ENCODE results near the gene COP1.
"Not testable (repeated sequence)": the region's sequence is repeated elsewhere in the genome, so short reads cannot be mapped to it uniquely, and the experiment has no call there.

The COP1 gene

GRCh38 chr1:176119549-176119948, 87.5 kb downstream of the COP1 start:
- DNase-seq, result no peak

- DNase-seq, result no peak
Measured at GRCh38 chr1:176118985-176119384, 88.1 kb downstream of the COP1 start.

GRCh38 chr1:176111835-176112234, 95.3 kb downstream of the COP1 start:
- DNase-seq, result no peak

- no peak for DNase-seq
Measured at GRCh38 chr1:176110203-176110602, 96.9 kb downstream of the COP1 start.

GRCh38 chr1:176102768-176103350, 104.2 kb downstream of the COP1 start:
- no peak for DNase-seq

GRCh38 chr1:176101951-176102642, 105.0 kb downstream of the COP1 start:
- no peak for DNase-seq

- DNase-seq, result no peak
Measured at GRCh38 chr1:176098560-176098959, 108.5 kb downstream of the COP1 start.

GRCh38 chr1:176096015-176096414, 111.1 kb downstream of the COP1 start:
- DNase-seq, result no peak

- DNase-seq, result no peak
Measured at GRCh38 chr1:176090766-176091165, 116.3 kb downstream of the COP1 start.

GRCh38 chr1:176087746-176088145, 119.3 kb downstream of the COP1 start:
- DNase-seq, result not testable (repeated sequence)

GRCh38 chr1:176073524-176074157, 133.4 kb downstream of the COP1 start:
- peak; percentile 37 for DNase-seq

- no peak for DNase-seq
Measured at GRCh38 chr1:176068901-176069300, 138.2 kb downstream of the COP1 start.

GRCh38 chr1:176068256-176068655, 138.8 kb downstream of the COP1 start:
- no peak for DNase-seq

GRCh38 chr1:176066709-176067108, 140.4 kb downstream of the COP1 start:
- no peak for DNase-seq

- DNase-seq, result no peak
Measured at GRCh38 chr1:176058686-176059085, 148.4 kb downstream of the COP1 start.

- DNase-seq, result no peak
Measured at GRCh38 chr1:176056312-176056711, 150.8 kb downstream of the COP1 start.

- DNase-seq, result no peak
Measured at GRCh38 chr1:176055398-176055797, 151.7 kb downstream of the COP1 start.

GRCh38 chr1:176051902-176052518, 155.1 kb downstream of the COP1 start:
- no peak for DNase-seq

GRCh38 chr1:176051402-176051801, 155.7 kb downstream of the COP1 start:
- no peak for DNase-seq

GRCh38 chr1:176049582-176049981, 157.5 kb downstream of the COP1 start:
- no peak for DNase-seq

GRCh38 chr1:176046926-176047325, 160.2 kb downstream of the COP1 start:
- no peak for DNase-seq

- DNase-seq, result no peak
Measured at GRCh38 chr1:176043537-176043936, 163.5 kb downstream of the COP1 start.

- DNase-seq, result no peak
Measured at GRCh38 chr1:176033881-176034280, 173.2 kb downstream of the COP1 start.

- DNase-seq, result no peak
Measured at GRCh38 chr1:176033474-176033873, 173.6 kb downstream of the COP1 start.

Data from CD4-positive, alpha-beta T cell treated with Interleukin-6 for 4 hours (primary cell).